Anterior cingulate cortex (tissue), 58 donors: ENCODE data around the gene CNST.
"Not testable (repeated sequence)": the region's sequence is repeated elsewhere in the genome, so short reads cannot be mapped to it uniquely, and the experiment has no call there.

Experiments used
- DNase-seq, 58 donors: peaks; one replicate each; lab custom pipeline; 2025; lab: John Stamatoyannopoulos, UW

Gene CNST

DNA sequence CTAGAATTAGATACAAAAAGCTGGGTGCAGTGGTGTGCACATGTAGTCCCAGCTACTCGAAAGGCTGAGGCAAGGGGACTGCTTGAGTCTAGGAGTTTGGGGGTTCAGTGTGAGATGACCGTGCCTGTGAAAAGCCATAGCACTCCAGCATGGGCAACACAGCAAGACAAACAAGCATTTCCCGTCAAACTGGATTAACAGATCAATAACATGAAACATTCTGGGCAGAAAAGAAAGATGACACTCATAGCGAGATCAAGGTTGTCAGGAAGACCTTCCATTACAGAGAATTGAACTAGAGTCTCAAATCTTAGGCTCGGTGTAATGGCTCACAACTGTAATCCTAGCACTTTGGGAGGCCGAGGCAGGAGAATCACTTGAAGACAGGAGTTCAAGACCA, 14.1 kb upstream of the CNST start:
- DNase-seq = no peak

DNA sequence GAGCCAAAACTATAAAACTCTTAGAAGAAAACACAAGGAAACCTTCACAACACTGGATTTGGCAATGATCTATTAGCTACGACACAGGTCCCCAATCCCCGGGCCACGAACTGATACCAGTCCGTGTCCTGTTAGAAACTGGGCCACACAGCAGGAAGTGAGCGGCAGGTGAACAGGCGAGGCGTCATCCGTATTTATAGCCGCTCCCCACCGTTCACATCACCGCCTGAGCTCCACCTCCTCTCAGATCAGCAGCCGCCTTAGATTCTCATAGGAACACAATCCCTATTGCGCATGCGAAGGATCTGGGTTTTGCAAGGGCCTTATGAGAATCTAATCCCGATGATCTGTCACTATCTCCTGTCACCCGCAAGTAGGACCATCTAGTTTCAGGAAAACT, 12.1 kb upstream of the CNST start:
- no peak for DNase-seq

DNA sequence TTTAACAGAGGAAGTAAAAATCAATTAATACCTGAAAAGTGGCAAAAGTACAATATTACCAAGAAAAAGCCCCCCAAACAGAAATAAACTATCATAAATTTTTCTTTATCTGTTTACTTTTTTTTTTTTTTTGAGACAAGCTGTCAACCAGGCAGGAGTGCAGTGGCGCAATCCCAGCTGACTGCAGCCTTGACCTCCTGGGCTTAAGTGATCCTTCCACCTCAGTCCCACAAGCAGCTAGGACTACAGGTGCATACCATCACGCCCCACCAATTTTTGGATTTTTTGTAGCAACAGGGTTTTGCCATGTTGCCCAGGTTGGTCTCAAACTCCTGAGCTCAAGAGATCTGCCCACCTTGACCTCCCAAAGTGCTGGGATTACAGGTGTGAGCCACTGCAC, 8.2 kb upstream of the CNST start:
- no peak for DNase-seq

DNA sequence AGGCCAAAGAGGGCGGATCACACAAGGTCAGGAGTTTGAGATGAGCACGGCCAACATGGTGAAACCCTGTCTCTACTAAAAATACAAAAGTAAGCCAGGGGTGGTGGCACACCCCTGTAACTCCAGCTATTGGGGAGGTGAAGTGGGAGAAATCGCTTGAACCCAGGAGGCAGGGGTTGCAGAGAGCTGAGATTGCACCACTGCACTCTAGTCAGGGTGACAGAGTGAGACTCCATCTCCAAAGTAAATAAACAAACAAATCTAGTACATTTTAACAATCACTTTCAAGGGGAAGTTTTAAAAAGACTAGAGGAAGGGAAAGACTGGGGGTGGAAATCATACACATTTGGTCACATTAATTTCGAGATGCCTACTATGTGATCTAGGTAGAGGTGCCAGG, 6.9 kb upstream of the CNST start:
- DNase-seq = no peak

DNA sequence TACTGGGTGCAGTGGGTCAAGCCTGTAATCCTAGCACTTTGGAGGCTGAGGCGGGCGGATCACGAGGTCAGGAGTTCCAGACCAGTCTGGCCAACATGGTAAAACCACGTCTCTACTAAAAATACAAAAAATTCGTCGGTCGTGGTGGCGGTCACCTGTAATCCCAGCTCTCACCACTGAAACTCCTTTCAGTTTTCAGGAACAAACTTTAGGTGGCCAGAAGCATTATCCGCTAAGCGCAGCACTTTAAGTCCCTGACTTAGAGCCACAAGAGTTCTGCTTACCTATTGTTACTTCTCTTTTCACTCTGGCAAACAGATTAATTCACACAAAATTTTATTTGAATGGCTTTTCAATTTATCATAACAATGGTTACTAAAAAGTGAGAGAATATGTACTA, 5.4 kb upstream of the CNST start:
- DNase-seq = not testable (repeated sequence)

DNA sequence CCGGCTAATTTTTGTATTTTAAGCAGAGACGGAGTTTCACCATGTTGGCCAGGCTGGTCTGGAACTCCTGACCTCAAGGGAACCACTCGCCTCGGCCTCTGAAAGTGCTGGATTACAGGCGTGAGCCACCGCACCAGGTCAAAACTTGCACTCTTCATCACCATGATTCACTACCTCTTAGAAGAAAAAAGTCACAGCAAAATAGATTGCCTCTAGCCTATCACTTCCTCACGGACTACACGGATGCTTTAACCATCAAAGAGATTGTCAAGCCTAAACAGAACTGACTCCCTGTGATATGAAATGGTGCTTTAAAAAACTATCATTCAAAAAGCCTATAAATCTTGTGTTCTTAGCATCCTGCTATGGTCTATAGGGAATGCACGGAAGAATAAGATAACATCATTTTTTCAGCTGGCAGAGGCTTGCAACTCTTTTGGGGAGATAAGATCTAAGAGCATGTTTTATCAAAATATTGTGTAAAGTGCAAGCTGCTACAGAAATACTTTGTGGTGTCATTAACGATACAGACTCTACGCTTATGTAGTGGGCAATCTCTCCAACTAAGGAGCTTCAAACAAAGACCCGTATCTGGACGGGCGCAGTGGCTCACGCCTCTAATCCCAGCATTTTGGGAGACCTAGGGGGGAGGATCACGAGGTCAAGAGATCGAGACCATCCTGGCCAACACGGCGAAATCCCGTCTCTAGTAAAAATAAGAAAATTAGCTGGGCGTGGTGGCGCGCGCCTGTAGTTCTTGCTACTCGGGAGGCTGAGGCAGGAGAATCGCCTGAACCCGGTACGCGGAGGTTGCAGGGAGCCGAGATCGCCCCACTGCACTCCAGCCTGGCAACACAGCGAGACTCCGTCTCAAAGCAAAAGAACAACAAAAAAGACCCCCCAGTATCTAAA, 1.2 kb upstream of the CNST start:
- peak in 1 of 58 donors; percentile 17 for DNase-seq

DNA sequence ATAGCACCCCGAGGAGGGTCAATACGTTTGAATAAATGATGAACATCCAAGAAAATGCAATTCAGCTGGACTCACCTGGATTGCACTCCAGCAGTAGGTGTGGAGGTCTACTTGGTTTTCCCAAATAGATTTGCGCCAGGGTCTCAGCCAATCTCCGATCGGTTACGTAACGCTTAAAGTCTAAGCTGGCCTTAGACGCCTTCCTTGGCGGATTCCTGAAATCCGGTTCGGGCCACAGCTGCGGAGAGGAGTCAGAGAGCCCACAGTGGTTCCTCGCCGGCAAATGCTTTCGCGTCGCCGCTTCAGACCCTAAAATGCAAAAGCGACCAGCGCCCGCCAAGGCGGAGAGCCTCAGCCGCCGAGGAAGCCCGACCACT, 517 bp upstream of the CNST start:
- peak in 2 of 58 donors; percentile 55 to 61 for DNase-seq

DNA sequence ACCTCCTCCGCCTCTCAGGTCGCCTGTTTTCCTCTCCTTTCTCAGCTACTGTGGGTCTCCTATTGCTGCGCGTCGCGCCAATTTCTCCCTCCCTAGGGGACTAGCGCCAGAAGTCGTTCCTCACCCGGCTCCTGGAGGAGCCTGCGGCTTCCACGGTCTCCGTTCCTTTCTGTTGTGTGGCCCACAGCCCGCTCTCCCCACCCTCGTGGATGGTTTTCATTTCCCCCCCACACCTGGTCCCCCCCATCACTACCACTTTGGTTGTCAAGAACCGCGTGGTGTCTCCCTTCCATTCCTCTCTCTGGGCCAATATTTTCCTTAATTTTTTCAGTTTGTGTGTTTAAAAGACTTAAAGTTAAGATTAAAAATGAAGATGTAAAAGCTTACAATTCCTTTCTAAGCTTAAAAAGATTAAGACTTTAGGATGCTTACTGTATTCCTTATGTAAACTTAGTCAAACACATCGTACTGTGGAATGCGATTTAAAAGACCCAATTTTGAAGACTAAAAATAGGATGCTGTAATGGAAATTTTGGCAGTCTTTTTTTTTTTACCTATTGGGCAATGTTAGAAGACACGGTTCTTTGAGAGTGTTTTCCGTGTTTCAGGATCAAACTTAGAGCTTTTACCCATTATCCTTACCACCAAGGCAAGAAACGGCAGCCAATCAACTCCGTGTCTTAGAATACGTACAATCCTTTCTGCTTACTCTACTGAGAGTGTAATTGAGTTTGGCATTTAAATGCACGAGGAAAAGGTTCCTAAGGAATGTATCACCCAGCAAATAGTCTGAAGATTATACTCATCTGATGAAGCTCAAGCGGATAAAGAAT, 773 bp downstream of the CNST start:
- peak in 18 of 58 donors; percentile 30 to 69 (median 48) for DNase-seq

DNA sequence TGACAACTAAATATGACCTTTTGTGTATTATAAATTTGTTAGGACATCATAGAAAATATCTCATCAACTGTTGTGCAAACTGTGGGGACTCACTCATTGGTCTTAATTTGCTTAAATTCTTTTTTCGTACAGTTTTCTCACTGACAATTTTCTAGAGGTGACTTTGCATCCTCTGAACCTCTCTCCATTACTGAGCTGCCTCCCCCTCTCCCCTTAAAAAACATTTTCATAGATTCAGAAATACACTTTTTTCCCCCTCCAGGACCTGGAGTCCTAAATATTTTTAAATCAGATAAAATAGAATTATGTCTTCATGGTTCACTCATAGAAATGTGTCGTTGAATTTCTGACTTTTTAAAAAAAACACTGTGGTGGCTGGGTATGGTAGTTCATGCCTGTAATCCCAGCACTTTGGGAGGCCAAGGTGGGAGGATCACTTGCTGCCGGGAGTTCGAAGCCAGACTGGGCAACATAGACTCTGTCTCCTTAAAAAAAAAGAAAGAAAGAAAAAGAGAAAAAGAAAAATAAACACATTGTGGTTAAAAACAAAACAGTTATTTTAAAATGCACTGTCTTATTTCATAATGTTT, 1.5 kb downstream of the CNST start:
- no peak for DNase-seq

DNA sequence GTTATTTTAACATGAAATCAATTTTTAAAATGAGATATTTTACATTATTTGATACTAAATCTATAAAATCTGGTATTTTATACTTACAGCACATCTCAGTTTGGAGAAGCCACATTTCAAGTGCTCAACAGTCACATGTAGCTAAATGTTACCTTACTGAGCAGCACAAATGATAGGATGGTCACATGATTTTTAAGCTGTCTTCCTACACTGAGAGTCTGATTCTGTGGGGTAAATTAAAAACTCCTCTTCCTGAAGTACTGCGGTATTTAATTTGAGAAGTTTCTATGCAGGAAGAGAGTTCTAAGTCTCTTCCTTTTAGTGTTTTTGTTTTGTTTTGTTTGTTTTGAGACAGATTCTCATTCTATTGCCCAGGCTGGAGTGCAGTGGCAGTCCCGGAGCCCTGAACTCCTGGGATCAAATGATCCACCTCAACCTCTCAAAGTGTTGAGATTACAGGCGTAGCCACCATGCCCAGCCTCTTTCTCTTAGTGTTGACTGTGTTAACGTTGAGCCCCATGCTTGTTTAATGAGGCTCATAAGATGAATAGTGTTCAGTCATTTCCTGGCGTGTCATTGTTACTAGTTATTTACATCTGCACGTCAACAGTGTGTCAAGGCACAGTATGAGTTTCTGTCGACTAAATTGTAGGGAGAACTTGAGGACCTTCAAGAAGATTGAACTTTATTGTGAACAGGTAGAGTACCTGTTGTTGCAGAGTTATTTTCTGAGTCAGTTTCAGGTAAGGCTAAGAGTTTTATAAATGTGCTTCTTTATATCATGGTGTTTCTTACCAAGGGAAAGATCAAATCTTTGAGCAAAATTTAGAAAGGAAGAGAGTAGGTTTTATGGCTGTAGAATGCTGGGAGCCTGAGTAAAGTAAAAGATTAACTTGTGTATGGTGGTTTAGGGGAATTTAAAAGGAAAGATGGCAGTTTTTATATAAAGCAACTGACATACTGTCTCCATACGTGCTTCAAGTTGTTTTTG, 3.3 kb downstream of the CNST start:
- no peak for DNase-seq

DNA sequence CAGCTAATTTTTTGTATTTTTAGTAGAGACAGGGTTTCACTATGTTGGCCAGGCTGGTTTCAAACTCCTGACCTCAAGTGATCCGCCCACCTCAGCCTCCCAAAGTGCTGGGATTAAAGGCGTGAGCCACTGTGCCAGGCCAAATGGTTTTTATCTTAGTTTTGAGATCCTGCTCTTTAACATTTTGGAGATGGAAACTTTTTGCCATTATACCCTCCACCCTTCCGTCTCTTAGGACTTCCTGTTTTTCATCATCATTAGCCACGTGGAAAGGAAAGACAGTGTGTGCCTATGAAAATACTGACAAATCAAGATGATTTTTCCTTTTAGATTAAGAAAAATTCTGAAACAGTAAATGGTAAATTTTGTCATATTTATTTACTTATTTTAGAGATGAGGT, 5.1 kb downstream of the CNST start:
- DNase-seq = not testable (repeated sequence)

DNA sequence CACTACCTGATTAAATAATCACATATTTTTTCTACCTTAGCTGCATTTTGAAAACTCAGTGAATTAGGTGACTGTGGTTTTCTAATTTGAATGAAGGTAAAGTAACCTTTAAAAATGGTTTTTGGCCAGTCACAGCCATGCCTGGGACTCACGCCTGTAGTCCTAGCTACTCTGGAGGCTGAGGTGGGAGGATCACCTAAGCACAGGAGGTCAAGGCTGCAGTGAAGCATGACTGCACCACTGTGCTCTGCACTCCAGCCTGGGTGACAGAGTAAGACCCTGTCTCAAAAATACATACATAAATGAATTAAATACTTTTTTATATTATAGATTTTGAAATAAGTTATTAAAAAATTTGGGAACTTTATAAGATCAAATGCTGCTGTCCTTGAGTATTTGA, 5.7 kb downstream of the CNST start:
- DNase-seq = no peak

DNA sequence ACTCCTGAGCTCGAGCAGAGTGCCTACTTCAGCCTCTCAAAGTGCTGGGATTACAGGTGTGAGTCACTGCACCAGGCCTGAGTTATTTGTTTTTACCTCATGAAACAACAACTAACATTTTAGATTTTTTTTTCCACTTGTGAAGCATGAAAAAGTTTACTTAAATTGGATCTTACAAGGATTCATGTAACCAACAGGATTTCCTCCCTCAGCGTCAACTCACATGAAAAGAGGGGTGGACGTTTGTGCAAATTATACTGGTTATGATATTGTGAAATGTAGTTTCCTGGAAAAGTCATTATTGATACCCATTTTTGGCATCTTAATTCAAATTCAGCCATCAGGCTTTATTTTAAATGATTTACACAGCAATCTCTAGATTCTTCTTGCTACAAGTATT, 6.5 kb downstream of the CNST start:
- no peak for DNase-seq

DNA sequence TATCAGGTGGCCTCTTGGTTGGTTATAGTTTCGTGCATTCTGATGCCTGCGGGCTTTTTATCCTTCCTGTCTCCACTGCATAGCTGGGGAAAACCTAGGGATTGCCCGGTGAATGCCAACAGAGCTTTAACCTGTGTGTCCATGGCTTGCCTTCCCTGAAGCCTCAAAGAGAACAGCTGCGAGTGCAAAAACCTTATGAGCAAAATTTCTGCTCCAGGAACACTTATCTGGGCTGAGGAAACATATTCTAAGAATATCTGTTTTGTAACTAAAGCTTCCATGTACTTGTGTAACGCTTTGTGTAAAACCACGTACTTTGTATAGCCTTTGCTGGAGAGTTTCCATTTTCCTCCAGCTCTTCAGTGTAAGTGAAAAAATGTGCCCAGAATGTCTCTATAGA, 7.2 kb downstream of the CNST start:
- peak in 1 of 58 donors; percentile 11 for DNase-seq

DNA sequence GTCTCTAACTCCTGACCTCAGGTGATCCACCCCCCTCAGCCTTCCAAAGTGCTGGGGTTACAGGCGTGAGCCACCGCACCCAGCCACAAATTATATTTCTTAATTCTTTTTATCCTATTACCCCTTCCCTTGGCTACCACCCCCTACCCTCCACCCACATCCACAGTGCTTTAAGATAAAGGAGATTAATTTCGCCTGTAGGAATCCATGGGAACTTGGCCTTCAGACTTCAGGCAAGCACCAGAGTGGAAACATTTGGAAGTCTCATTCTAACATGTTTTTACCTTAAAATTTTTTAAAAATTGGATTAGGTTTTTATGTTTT, 10.4 kb downstream of the CNST start:
- DNase-seq = no peak

DNA sequence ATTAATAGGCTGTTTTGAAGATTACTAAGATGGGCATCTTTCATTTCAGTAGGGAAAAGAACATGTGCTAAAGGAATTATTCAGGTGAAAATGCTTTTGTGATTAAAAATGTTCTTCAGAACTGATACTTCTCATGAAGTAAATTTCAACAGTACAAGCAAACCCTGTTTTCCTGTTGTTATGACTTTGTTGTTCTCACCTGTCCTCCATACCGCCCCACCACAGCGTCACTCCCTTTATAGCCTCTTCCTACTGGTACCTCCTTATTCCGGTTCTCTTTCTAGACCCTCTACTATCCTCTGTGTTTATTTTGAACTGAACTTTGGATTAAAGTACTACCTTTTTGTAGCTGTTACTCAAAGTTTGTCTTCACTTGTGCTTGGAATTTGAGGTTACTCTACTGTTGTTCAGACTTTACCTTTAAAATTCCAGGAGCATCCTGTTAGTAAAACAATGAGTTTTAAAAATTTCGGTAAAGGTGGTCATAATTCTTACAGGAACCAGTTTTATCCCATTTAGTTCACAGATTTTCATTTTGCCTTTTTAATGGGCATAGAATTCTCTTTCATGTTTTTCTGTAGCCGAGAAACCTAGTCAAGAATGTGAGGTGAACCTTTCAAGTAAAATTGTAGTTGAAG, 10.9 kb downstream of the CNST start:
- DNase-seq = no peak

DNA sequence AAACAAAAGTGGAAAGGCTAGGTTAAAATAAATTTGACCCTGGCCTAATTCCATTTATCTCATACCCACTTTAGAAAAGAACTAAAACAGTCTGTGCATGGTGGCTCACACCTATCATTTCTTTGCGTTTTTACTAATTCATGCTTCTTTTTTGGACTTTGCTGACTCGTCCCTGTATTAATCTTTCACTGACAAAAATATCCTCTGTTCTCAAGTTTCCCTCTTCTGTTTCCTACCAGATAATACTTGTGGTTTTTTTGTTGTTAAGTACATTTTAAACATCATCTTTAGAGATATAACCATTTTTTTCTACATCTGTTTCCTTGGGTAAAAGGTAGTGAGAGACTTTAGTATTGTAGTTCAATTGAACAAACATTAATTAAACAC, 11.5 kb downstream of the CNST start:
- no peak for DNase-seq

DNA sequence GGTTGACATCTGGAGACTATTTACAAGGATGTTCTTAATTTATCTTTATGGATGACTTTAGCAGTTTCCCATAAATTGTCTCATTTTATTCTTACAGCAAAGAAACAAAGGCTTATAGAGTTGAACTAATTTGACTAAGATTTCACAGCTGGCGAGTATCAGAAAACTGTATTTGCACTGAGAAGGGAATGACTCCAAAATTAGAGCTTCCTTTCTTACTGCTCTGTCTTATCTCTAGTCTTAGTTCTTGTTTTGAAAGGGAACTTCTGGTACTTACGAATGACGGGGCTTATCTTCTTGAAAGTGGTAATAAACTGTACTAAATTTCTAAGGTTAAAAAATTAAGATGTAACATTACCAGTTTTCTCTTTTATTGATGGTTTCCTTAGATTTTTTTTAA, 13.6 kb downstream of the CNST start:
- DNase-seq = no peak

DNA sequence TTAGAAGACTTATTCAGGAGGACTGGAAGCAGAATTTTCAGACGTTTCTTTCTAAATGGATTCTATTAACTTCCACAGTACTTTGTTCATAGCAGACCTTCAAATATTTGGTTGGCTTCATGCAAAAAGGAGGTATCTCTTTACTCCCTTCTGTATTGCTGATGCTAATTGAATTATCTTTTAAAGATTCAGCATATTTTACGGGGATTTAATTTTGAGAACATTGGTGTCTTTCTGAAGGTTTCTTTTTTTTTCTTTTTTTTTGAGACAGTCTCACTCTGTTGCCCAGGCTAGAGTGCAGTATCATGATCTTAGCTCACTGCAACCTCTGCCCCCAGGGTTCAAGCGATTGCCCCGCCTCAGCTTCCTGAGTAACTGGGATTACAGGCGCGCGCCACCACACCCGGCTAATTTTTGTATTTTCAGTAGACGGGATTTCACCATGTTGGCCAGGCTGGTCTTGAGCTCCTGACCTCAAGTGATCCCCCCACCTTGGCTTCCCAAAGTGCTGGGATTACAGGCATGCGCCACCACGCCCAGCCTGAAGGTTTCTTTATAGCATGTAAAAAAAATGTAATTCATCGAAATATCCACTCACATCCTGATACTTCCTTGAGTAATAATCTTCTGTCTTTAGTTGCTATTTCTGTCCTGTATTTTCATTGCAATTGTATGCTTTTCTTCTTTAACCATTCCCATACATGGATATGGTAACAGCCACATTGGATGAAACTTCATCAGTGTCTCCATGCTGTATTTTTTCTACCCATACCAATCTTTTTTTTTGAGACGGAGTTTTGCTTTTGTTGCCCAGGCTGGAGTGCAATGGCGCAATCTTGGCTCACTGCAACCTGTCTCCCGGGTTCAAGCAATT, 14.5 kb downstream of the CNST start:
- no peak for DNase-seq
